Fibroblast of villous mesenchyme (primary cell): ENCODE results near the gene SNX3. TPM values are rescaled to one million over a fixed set of nuclear protein-coding genes. Genes with fewer than 3 reads are reported as not detected.

ENCODE experiments used
- DNase-seq: peaks from one replicate; pipeline ENCODE4 v3.0.0-alpha.2; 2010; ENCODE audit warnings: low read depth
- H3K4me3 ChIP-seq: 2 replicates; pipeline ENCODE4 v1.5.1; 2011; ENCODE audit warnings: low read depth, mild to moderate bottlenecking, low read length
- total RNA-seq: library from RNA; depleted of rRNA; stranded (reverse); fragments of >200 nt; gene quantifications from 2 replicates; pipeline ENCODE4 v1.2.3, GENCODE V29; 2012
- TF ChIP-seq, protein P1 (sequence below): IDR thresholded peaks from 2 replicates; pipeline ENCODE4 v1.5.1; 2012; ENCODE audit warnings: low read depth, mild to moderate bottlenecking, low read length; ENCODE audit not compliant: insufficient read depth

Gene SNX3
- total RNA-seq, 1 donor: 187 TPM

DNA sequence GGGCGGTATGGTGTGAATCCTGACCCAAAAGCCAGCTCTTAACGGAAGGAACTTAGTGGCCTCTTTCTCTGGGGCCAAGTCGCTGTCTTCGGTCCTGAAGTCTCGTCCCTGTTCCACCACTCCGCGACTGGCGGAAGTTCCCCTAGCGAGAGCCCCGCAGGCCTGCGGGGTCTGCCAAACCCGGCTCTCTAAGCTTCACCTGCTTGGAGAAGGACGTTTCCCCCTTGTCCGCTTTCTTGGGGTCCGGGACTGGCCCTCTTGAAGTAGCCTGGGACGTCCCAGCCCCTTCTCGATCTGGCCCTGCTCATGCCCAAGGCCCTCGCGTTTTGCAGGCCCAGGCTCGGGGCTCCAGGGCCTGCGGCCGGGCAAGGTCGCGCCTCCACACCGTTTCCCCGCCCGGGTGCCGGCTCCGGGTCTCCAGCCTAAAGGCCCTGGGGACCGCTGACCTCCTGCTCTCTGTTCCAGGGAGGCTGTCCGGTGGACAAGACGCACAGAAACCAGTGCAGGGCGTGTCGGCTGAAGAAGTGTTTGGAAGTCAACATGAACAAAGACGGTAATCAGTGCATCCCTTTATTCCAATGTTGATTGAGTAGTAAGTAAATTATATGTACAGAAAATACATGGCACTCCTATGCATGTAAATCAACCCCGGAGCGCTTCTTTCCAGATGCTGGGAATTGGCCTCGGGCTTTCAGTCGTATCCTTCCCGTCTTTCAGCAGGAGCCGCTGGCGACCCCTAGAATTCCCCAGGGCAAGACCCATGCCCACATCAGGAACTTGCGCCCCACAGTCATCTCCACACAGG, 86.3 kb downstream of the SNX3 start:
- peak; percentile 30 for DNase-seq
- TF ChIP-seq, protein P1, sequence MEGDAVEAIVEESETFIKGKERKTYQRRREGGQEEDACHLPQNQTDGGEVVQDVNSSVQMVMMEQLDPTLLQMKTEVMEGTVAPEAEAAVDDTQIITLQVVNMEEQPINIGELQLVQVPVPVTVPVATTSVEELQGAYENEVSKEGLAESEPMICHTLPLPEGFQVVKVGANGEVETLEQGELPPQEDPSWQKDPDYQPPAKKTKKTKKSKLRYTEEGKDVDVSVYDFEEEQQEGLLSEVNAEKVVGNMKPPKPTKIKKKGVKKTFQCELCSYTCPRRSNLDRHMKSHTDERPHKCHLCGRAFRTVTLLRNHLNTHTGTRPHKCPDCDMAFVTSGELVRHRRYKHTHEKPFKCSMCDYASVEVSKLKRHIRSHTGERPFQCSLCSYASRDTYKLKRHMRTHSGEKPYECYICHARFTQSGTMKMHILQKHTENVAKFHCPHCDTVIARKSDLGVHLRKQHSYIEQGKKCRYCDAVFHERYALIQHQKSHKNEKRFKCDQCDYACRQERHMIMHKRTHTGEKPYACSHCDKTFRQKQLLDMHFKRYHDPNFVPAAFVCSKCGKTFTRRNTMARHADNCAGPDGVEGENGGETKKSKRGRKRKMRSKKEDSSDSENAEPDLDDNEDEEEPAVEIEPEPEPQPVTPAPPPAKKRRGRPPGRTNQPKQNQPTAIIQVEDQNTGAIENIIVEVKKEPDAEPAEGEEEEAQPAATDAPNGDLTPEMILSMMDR: no peak
- no peak overlapping the region for H3K4me3 ChIP-seq

DNA sequence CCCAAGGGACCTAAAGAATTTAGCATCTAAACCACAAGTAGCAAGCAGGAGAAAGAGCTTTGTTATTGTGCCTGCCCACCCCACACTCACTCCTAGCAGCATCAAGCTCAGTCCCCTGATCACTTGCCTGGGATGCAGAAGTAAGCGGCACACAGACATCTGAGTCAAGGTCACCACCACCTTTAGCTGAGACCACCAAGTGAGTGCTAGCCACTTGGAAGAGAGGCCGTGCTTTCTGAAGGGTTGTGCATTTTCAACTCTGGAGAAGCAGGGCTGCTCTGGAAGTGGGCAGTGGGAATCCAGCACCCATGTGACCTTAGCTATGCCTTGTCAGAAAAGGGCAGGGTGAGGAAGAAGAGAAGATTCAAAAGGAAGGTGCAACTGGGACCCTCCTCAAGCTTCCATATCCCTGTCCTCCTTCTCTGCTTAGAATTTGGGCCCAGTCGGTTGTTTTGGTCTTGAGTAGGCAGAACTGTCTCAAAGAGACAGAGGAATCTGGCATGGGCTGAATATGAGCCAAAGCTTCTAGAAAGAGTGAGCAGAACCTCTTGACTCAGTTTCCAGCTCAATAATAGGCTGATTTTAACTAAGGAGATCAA, 88.8 kb downstream of the SNX3 start:
- H3K4me3 ChIP-seq: no peak overlapping the region
- no peak for DNase-seq
- TF ChIP-seq, protein P1: no peak

DNA sequence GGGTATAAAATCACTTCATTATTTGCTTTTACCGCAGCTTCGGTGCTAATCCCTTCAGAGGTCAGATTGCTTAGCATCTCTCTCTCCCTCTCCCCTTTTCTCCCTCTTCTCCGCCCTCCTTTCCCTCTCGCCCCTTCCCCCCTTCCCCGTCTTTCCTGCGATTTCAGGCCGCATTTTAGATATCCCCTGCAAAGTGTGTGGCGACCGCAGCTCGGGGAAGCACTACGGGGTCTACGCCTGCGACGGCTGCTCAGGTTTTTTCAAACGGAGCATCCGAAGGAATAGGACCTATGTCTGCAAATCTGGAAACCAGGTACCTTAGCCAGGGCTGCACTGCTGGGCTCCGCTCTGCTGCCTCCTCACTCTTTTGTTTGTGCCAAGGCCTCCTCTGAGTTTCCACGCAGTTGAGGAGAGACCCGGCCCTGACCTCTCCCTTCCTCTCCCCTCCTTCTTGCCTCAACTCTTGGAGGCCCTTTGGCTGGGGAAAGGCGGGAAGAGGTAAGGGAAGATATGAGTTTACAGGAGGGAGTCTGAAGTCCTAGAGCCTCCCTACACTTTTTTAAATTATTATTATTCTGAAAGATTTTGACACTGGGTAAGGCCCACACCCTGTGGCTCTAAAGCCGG, 89.4 kb downstream of the SNX3 start:
- no peak for DNase-seq
- H3K4me3 ChIP-seq: no peak overlapping the region
- TF ChIP-seq, protein P1: no peak

DNA sequence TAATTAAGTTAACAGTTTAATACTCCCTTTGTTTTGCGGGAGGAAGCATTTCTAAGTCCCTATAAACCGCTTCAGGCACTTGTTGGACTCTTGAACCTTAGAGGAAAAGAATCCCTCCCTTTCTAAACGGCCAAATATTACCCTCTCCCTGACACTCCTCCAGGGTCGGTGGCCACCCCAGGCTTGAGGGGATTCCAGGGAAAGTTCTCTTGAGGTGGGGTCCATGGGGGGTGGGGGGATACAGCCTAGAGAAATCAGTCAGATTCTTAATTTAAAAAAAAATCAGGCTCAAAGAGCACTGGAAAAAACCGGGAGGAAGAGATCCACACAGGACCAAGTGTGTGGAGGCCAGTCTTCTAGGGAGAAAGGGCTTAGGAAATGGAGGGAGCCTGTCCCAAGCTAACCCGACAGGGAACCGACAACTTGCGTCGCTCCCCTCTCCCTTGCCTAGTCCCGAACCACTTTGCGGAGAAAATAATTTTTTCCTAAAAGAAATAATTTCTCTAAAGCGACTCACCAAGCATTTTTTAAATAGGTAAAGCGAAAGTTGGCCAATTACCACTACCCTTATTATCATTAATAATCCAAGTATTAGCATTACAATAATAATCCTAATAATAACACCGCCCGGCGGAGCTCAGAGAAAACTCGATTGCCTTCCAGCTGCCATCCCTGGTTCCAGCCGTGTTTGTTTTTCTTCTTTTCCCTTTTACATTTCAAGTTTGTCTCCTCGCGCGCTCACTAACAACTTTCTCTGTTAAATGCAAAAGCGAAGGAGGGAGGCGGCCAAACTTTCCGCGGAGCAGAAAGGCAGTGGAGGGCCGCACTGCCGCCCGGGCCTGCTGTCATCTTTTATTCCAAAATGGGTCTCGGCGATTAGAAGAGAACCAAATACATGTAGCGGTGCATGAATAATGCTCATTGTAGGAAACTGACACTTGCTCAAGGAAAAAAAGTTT, 90.2 kb downstream of the SNX3 start:
- TF ChIP-seq, protein P1: no peak
- H3K4me3 ChIP-seq: no peak overlapping the region
- no peak for DNase-seq

DNA sequence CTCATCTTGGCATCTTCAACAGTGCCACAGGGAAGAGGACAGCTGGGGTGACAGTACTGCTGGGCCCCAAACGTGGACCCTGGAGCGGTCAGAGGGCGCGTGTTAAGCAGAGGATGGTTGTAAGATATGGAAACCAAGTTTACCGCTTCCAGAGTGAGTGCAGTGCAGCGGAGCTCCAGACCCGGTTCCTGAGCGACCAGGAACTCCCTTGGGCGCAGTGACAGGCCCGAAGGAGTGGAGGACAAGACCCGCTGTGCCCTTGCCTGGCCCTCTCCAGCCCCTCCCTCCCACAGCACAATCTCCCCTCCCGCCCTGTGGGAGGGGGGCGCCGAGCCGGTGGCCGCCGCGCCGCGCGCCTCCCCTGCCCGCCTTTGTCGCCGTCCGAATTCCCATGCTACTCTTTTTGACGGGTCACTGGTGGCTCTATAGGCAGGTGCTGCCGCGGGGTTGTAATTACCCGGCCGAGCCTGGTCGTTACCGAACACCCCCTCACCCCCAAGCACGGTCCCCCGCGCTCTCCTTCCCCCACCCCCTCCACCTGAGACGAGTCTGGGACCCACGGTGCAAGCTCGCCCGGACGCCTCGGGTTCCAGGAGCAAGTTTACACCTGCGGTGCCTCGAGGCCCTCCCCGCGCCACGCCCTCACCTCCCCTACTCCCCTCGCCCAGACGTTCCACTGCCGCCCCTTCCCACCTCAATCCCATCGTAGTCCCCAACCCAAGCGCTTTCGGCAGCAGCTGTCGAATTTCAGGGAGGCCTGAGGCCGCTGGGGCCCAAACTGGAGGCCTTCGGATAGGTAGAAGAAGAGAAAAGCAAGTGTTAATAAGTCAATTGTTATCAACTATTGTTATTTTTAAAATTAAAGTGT, 91.1 kb downstream of the SNX3 start:
- TF ChIP-seq, protein P1: no peak
- DNase-seq: no peak
- H3K4me3 ChIP-seq: no peak overlapping the region
